ENCODE measurements around the gene RPGRIP1.

DNA sequence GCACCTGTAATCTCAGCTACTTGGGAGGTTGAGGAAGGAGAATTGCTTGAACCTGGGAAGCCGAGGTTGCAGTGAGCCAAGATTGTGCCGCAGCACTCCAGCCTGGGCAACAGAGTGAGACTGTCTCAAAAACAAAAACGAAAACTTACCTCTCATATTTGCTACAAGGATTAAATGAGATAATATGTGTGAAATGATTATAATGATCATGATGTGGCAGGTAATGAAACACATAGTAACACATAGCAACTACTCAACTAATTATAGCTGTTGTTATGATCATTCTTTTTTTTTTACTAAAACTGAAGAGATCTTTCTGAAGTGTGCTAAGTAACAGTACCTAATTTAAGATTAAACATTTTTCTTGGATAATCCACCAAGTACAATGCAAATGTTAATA is 30.1 kb downstream of the RPGRIP1 start:
- no peak for TF ChIP-seq CTCF (IDR thresholded peaks at IDR 0.05)
- no peak for TF ChIP-seq EZH2 (IDR thresholded peaks at IDR 0.05)

Measured in neural progenitor cell (in vitro differentiated cells).